ENCODE data around the gene ZFAND5. TPM values are rescaled to one million over a fixed set of nuclear protein-coding genes. Genes with fewer than 3 reads are reported as not detected.

The ZFAND5 gene
- total RNA-seq, 2 experiments from 2014 or later: 368 TPM

- ChIA-PET POLR2A (interaction anchor here (1.4 kb wide), 1 partner anchor 29 kb away, joined by 3 read pairs; the partner anchor contains the start of gene ZFAND5), CTCF (interaction anchor here (1.5 kb wide), 1 partner anchor 14 kb away, joined by 6 read pairs; no protein-coding TSS in a partner anchor)
- no peak for ATAC-seq (ENCODE audit: poor library complexity)
- Histone ChIP-seq H3K9me3 (ENCODE audit: control insufficient read depth in 1 of 2, insufficient read depth in 1 of 2, low read length in 2 of 2) (no peaks in the 10 kb centered on the region), H3K27ac (ENCODE audit: low read depth in 1 of 2, low read length in 2 of 2) (no peak overlapping the region), H3K27me3 (ENCODE audit: control insufficient read depth in 1 of 2, insufficient read depth in 2 of 2, low read length in 2 of 2) (no peaks in the 10 kb centered on the region), H3K36me3 (ENCODE audit: insufficient read depth, low read length) (no peaks in the 10 kb centered on the region), H3K4me1 (ENCODE audit: insufficient read depth, low read length) (no peaks in the 10 kb centered on the region), H3K4me3 (ENCODE audit: low read length) (no peak overlapping the region)
- Mint-ChIP-seq H3K27ac (no peak overlapping the region), H3K27me3 (peaks cover 3% of the 10 kb centered on the region), H3K9me3 (no peaks in the 10 kb centered on the region), H3K4me1 (ENCODE audit: low read depth) (no peaks in the 10 kb centered on the region), H3K4me3 (no peak overlapping the region), H3K36me3 (ENCODE audit: low read depth) (no peaks in the 10 kb centered on the region)
- intact Hi-C loops (cut with DNase I, micrococcal nuclease): no loop called here
- TF ChIP-seq CTCF (IDR thresholded peaks at IDR 0.05): no peak
- DNase-seq: peak in 1 of 14 experiments; percentile 6
Observed at GRCh38 chr9:72394066-72394465, 29.1 kb upstream of the ZFAND5 start.

GRCh38 chr9:72390907-72391306 lies 25.9 kb upstream of the ZFAND5 start:
- intact Hi-C loops (cut with DNase I, micrococcal nuclease): no loop called here
- Mint-ChIP-seq H3K4me3 (no peak overlapping the region), H3K27me3 (peaks cover 3% of the 10 kb centered on the region), H3K9me3 (no peaks in the 10 kb centered on the region), H3K27ac (no peak overlapping the region), H3K4me1 (ENCODE audit: low read depth) (no peaks in the 10 kb centered on the region), H3K36me3 (ENCODE audit: low read depth) (no peaks in the 10 kb centered on the region)
- no peak for ATAC-seq (ENCODE audit: poor library complexity)
- DNase-seq: no peak
- Histone ChIP-seq H3K4me3 (ENCODE audit: low read length) (no peak overlapping the region), H3K27ac (ENCODE audit: low read depth in 1 of 2, low read length in 2 of 2) (no peak overlapping the region), H3K27me3 (ENCODE audit: control insufficient read depth in 1 of 2, insufficient read depth in 2 of 2, low read length in 2 of 2) (no peaks in the 10 kb centered on the region), H3K9me3 (ENCODE audit: control insufficient read depth in 1 of 2, insufficient read depth in 1 of 2, low read length in 2 of 2) (no peaks in the 10 kb centered on the region), H3K4me1 (ENCODE audit: insufficient read depth, low read length) (peaks cover 6% of the 10 kb centered on the region), H3K36me3 (ENCODE audit: insufficient read depth, low read length) (no peaks in the 10 kb centered on the region)
- TF ChIP-seq CTCF (IDR thresholded peaks at IDR 0.05): no peak
- CTCF ChIA-PET: no interaction called here
- POLR2A ChIA-PET: interaction anchor here (1.1 to 1.8 kb wide), 2 partner anchors 26 to 86 kb away, joined by 4 to 5 read pairs; partner anchors contain the start of gene ZFAND5

- ATAC-seq (ENCODE audit: poor library complexity): no peak
- ChIA-PET CTCF (no interaction called here), POLR2A (interaction anchor here (2.3 kb wide), 1 partner anchor 21 kb away, joined by 7 read pairs; the partner anchor contains the start of gene ZFAND5)
- H3K36me3 Mint-ChIP-seq (ENCODE audit: low read depth): no peaks in the 10 kb centered on the region
- H3K27me3 Mint-ChIP-seq: no peaks in the 10 kb centered on the region
- no peaks in the 10 kb centered on the region for H3K9me3 ChIP-seq (ENCODE audit: control insufficient read depth in 1 of 2, insufficient read depth in 1 of 2, low read length in 2 of 2)
- no peaks in the 10 kb centered on the region for H3K27me3 ChIP-seq (ENCODE audit: control insufficient read depth in 1 of 2, insufficient read depth in 2 of 2, low read length in 2 of 2)
- peaks cover 6% of the 10 kb centered on the region for H3K4me1 ChIP-seq (ENCODE audit: insufficient read depth, low read length)
- H3K4me1 Mint-ChIP-seq (ENCODE audit: low read depth): no peaks in the 10 kb centered on the region
- no peaks in the 10 kb centered on the region for H3K9me3 Mint-ChIP-seq
- no peak overlapping the region for H3K4me3 Mint-ChIP-seq
- no peak overlapping the region for H3K27ac ChIP-seq (ENCODE audit: low read depth in 1 of 2, low read length in 2 of 2)
- H3K27ac Mint-ChIP-seq: no peak overlapping the region
- H3K36me3 ChIP-seq (ENCODE audit: insufficient read depth, low read length): no peaks in the 10 kb centered on the region
- no peak overlapping the region for H3K4me3 ChIP-seq (ENCODE audit: low read length)
- intact Hi-C loops (cut with DNase I, micrococcal nuclease): no loop called here
- TF ChIP-seq CTCF (IDR thresholded peaks at IDR 0.05): no peak
- DNase-seq: no peak
Observed at GRCh38 chr9:72386186-72386585, 21.2 kb upstream of the ZFAND5 start.

Data from CD4-positive, alpha-beta T cell (primary cell).